Bronchial epithelial cell (primary cell): Measurements from ENCODE around the gene CD180. TPM values are rescaled to one million over a fixed set of nuclear protein-coding genes. Genes with fewer than 3 reads are reported as not detected.

Source experiments
- DNase-seq: peaks from one replicate; pipeline ENCODE4 v3.0.0-alpha.2; 2010; ENCODE audit warnings: low read depth
- FAIRE-seq: peaks from 2 replicates; lab custom pipeline; 2011; peaks lifted over from hg19 to GRCh38; lab: Jason Lieb, UNC
- H3K27me3 ChIP-seq: 2 replicates; pipeline ENCODE4 v1.5.1; 2011; ENCODE audit warnings: low read length; ENCODE audit not compliant: control insufficient read depth, insufficient read depth
- H3K36me3 ChIP-seq: 2 replicates; pipeline ENCODE4 v1.5.1; 2011; ENCODE audit warnings: low read length; ENCODE audit not compliant: control insufficient read depth, insufficient read depth
- H3K4me3 ChIP-seq: 2 replicates; pipeline ENCODE4 v1.5.1; 2011; ENCODE audit warnings: mild to moderate bottlenecking, low read depth, low read length, control low read depth
- total RNA-seq: library from RNA; depleted of rRNA; stranded (reverse); fragments of >200 nt; gene quantifications from 2 replicates; pipeline ENCODE4 v1.2.1, GENCODE V29; 2014
- TF ChIP-seq, protein P1 (sequence below): IDR thresholded peaks from 2 replicates; pipeline ENCODE4 v1.5.1; 2011; ENCODE audit warnings: mild to moderate bottlenecking, moderate library complexity, low read length, control low read depth, inconsistent platforms; ENCODE audit not compliant: insufficient read depth, severe bottlenecking

CD180 gene
- total RNA-seq, 1 donor from 2014 or later, result not detected

DNA sequence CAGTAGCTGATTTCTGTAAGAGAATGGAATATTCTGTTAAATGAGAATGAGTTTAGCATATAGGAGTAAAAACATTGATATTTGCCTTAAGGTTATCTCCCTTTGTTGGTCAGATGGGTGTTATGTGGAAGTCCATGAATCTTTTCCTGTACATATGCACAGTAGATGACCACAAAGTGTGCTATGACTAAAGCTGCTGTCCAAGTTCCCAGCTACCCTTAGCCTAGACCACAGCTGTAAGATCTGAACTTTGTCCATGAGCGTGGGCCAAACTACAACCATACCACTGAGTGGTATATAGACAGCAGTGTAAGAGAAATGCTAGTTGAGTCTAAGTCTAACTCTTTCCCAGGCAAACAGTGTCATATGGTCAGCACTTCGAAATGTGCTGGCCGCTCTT is 48.8 kb downstream of the CD180 start:
- no peak for DNase-seq
- no peaks in the 10 kb centered on the region for H3K27me3 ChIP-seq
- peaks cover 40% of the 10 kb centered on the region for H3K36me3 ChIP-seq
- no peak for FAIRE-seq
- H3K4me3 ChIP-seq, result no peak overlapping the region
- TF ChIP-seq, protein P1, sequence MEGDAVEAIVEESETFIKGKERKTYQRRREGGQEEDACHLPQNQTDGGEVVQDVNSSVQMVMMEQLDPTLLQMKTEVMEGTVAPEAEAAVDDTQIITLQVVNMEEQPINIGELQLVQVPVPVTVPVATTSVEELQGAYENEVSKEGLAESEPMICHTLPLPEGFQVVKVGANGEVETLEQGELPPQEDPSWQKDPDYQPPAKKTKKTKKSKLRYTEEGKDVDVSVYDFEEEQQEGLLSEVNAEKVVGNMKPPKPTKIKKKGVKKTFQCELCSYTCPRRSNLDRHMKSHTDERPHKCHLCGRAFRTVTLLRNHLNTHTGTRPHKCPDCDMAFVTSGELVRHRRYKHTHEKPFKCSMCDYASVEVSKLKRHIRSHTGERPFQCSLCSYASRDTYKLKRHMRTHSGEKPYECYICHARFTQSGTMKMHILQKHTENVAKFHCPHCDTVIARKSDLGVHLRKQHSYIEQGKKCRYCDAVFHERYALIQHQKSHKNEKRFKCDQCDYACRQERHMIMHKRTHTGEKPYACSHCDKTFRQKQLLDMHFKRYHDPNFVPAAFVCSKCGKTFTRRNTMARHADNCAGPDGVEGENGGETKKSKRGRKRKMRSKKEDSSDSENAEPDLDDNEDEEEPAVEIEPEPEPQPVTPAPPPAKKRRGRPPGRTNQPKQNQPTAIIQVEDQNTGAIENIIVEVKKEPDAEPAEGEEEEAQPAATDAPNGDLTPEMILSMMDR, result no peak

DNA sequence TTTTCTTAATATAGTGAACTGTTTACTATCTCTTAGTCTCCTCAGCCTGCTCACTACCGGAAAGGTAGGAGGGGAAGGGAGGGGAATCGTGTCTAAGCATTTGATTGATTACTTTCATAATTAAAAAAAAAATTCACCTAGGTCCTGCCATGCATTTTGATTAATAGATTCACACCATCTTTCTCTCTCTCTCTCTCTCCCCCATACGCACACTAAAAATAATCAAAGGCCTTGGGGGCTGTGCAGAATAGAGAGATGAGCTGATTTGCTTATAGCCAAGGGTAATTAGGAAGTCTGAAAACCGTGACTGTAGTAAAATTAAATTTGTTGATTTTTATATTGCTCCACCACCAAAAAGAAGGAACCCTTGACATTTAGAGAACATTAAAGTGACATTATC is 49.6 kb downstream of the CD180 start:
- Histone ChIP-seq H3K36me3 (peaks cover 41% of the 10 kb centered on the region), H3K4me3 (no peak overlapping the region), H3K27me3 (no peaks in the 10 kb centered on the region)
- DNase-seq, result no peak
- TF ChIP-seq, protein P1, result no peak
- FAIRE-seq, result no peak

DNA sequence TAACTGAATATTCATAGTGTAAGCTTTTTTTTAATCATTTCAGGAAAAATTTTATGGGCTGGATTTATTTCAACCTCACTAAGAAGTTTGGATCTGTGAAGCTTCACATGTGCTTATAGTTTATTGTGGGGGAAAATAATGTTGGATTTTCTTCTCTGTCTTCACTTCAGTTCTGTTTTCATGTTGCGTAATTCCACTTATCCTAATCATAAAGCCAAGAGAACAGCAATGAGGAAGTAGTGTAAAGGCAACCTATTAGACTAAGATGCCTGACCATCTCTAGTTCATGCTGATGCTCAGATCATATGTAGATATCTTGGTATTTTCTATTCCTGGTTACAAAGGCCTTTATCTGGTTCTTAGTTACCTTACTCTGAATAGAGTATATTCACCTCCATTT is 50.0 kb downstream of the CD180 start:
- Histone ChIP-seq H3K36me3 (peaks cover 42% of the 10 kb centered on the region), H3K4me3 (no peak overlapping the region), H3K27me3 (no peaks in the 10 kb centered on the region)
- no peak for DNase-seq
- no peak for FAIRE-seq
- TF ChIP-seq, protein P1, result no peak

DNA sequence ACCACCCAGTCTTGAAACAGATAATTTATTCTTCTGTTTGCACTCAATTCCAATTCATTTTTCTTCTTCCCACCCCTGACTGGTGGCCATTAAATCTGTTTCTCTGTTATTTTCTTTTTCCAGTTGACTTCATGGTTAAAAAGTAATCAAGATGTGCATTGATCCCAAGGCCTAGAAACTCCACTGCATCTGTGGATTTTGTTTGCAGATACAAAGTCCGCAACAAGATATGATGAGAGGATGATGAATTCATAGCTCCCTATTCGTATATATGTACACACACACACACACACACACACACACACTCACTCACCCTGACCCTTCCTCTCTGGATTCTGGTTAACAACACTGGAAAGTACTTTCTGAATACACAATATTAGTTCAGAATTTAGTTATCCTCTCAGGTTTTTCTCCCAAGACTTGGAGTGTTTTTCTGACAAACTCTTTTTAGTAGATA is 52.4 kb downstream of the CD180 start:
- Histone ChIP-seq H3K36me3 (peaks cover 34% of the 10 kb centered on the region), H3K27me3 (no peaks in the 10 kb centered on the region), H3K4me3 (no peak overlapping the region)
- TF ChIP-seq, protein P1, result no peak
- no peak for FAIRE-seq
- DNase-seq, result no peak

DNA sequence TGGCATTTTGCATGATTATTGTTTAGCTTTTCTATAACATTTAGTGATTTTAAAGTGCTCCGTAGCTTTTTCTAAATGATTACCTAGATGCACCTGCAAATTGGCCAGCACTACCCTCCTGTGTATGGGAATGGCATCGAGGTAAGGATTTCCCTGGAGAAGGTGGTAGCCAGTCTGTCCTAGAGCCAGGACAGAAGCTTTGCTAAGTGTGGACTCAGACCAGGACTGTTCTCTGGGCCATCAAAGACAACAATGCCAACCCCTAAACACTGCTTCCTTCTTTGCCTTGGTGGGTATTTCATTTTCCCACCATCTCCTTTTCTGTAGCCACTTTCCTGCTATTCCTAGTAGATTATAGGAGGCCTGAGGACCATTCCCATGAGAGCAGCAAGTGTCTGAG is 53.0 kb downstream of the CD180 start:
- DNase-seq (no peak), FAIRE-seq (no peak)
- Histone ChIP-seq H3K27me3 (no peaks in the 10 kb centered on the region), H3K36me3 (peaks cover 35% of the 10 kb centered on the region), H3K4me3 (no peak overlapping the region)
- TF ChIP-seq, protein P1, result no peak

DNA sequence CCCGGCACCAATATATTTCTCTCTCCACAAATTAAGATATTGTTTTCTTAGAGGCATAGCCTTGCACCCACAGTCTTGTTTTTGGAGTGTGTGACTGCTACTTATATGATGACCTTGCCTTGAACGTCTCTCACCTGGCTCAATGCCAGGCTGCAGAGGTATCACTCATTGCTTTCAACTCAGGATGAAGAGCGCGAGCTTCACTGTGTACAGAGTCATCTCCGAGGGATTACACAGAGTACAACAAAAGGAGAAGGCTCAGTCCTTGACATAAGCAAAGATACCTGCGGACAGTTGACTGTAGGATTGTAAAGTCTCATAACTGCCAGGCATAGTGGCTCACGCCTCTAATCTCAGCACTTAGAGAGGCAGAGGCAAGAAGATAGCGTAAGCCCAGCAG is 53.8 kb downstream of the CD180 start:
- Histone ChIP-seq H3K27me3 (no peaks in the 10 kb centered on the region), H3K4me3 (no peak overlapping the region), H3K36me3 (peaks cover 33% of the 10 kb centered on the region)
- TF ChIP-seq, protein P1, result no peak
- DNase-seq (no peak), FAIRE-seq (no peak)
